Measurements from ENCODE around the gene PPM1L. TPM values are rescaled to one million over a fixed set of nuclear protein-coding genes. Genes with fewer than 3 reads are reported as not detected.

Gene PPM1L
- total and polyA plus RNA-seq, 4 experiments from 2014 or later: 0.84 to 6.5 (median 3.4) TPM

- Histone ChIP-seq H3K27ac (ENCODE audit: low read depth, low read length) (no peak overlapping the region), H3K9me3 (ENCODE audit: control insufficient read depth in 1 of 2, low read length in 2 of 2) (no peaks in the 10 kb centered on the region), H3K4me3 (ENCODE audit: low read length in 2 of 2) (no peak overlapping the region), H3K36me3 (ENCODE audit: insufficient read depth, low read length) (no peaks in the 10 kb centered on the region), H3K4me1 (ENCODE audit: insufficient read depth, low read length) (no peaks in the 10 kb centered on the region), H3K27me3 (ENCODE audit: insufficient read depth, low read length) (no peaks in the 10 kb centered on the region)
- intact Hi-C loops (cut with micrococcal nuclease): no loop called here
- no peak for DNase-seq
- peaks cover 7 to 15% of the 10 kb centered on the region in 2 donors for H3K27me3 Mint-ChIP-seq
- no peaks in the 10 kb centered on the region for H3K36me3 Mint-ChIP-seq
- H3K4me1 Mint-ChIP-seq: no peaks in the 10 kb centered on the region
- H3K9me3 Mint-ChIP-seq: peaks cover 0 to 50% (median 28%) of the 10 kb centered on the region in 8 donors
- ChIA-PET POLR2A (ENCODE audit: partially characterized antibody) (no interaction called here), CTCF (ENCODE audit: partially characterized antibody) (no interaction called here)
- no peak overlapping the region for H3K4me3 Mint-ChIP-seq
- H3K27ac Mint-ChIP-seq: no peak overlapping the region
Measured at GRCh38 chr3:161117646-161118045, 361.6 kb downstream of the PPM1L start.

GRCh38 chr3:161126495-161126894 is 370.5 kb downstream of the PPM1L start:
- no peaks in the 10 kb centered on the region for H3K36me3 ChIP-seq (ENCODE audit: insufficient read depth, low read length)
- H3K4me1 Mint-ChIP-seq: no peaks in the 10 kb centered on the region
- ChIA-PET POLR2A (ENCODE audit: partially characterized antibody) (no interaction called here), CTCF (ENCODE audit: partially characterized antibody) (no interaction called here)
- H3K27ac ChIP-seq (ENCODE audit: low read depth, low read length): no peak overlapping the region
- peaks cover 0 to 1% of the 10 kb centered on the region in 2 donors for H3K36me3 Mint-ChIP-seq
- peaks cover 0 to 6% of the 10 kb centered on the region in 2 donors for H3K27me3 Mint-ChIP-seq
- peaks cover 2 to 29% (median 18%) of the 10 kb centered on the region in 8 donors for H3K9me3 Mint-ChIP-seq
- no peaks in the 10 kb centered on the region for H3K9me3 ChIP-seq (ENCODE audit: control insufficient read depth in 1 of 2, low read length in 2 of 2)
- H3K4me1 ChIP-seq (ENCODE audit: insufficient read depth, low read length): no peaks in the 10 kb centered on the region
- H3K4me3 Mint-ChIP-seq: no peak overlapping the region
- intact Hi-C loops (cut with micrococcal nuclease): no loop called here
- H3K27me3 ChIP-seq (ENCODE audit: insufficient read depth, low read length): no peaks in the 10 kb centered on the region
- no peak overlapping the region for H3K27ac Mint-ChIP-seq
- DNase-seq: no peak
- H3K4me3 ChIP-seq (ENCODE audit: low read length in 2 of 2): no peak overlapping the region

Other genes starting within 250 kb of the PPM1L start
- 10 to 100 TPM; 46.1 to 50.1 TPM for gene KPNA4, start 190.7 kb upstream of the PPM1L start, total RNA-seq
- 10 to 100 TPM in 1 of 2 donors, 1 to 10 TPM in 1; 8.9 to 10.4 TPM for gene KPNA4, start 190.7 kb upstream of the PPM1L start, polyA plus RNA-seq
- gene ARL14, start 79.1 kb upstream of the PPM1L start, total RNA-seq: not detected
- not detected for gene ARL14, start 79.1 kb upstream of the PPM1L start, polyA plus RNA-seq

Measured in CD4-positive, alpha-beta memory T cell (primary cell).